Measurements from ENCODE around the gene PPP1R9A. TPM values are rescaled to one million over a fixed set of nuclear protein-coding genes. Genes with fewer than 3 reads are reported as not detected.

The PPP1R9A gene
- total and polyA plus RNA-seq, 4 donors: 2.2 to 59.1 (median 14.6) TPM

DNA sequence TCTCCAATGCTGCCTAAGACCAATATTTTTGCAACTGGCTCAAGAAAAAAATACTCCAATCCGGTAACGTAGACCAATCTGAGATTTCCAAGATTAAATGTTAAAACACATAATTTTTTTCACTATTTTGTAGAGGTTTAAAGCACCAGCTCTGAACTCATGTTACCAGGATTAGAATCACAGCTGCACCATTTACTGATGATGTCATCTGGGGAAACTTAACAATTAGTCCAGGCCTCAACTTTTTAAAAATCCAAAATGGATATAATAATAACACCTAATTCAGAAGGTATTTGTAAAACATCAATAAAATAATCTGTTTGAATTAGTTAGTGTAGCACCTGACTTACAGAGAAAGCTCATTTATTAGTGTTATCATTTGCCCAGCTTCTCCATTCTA, 402.6 kb downstream of the PPP1R9A start:
- ATAC-seq (ENCODE audit: insufficient read depth, low FRiP score) (no peak), DNase-seq (no peak)
- WGBS, 2 donors: 96 to 98% methylated on average over 2 of the region's 2 CpGs
- Histone ChIP-seq H3K27ac (ENCODE audit: low read depth in 1 of 2, low read length in 1 of 2) (no peak overlapping the region), H3K9ac (ENCODE audit: insufficient read depth in 1 of 2, low read length in 2 of 2) (no peak overlapping the region), H3K4me1 (ENCODE audit: control insufficient read depth in 5 of 5, insufficient read depth in 5 of 5, low read length in 5 of 5) (no peaks in the 10 kb centered on the region), H3K27me3 (ENCODE audit: control insufficient read depth in 3 of 3, insufficient read depth in 3 of 3, low read length in 2 of 3) (no peaks in the 10 kb centered on the region), H3K9me3 (ENCODE audit: control insufficient read depth in 4 of 4, insufficient read depth in 3 of 4, low read length in 3 of 4) (no peaks in the 10 kb centered on the region), H3K36me3 (ENCODE audit: control insufficient read depth in 4 of 4, insufficient read depth in 4 of 4, low read length in 4 of 4) (no peaks in the 10 kb centered on the region), H3K4me3 (no peak overlapping the region)
- TF ChIP-seq, protein P1, sequence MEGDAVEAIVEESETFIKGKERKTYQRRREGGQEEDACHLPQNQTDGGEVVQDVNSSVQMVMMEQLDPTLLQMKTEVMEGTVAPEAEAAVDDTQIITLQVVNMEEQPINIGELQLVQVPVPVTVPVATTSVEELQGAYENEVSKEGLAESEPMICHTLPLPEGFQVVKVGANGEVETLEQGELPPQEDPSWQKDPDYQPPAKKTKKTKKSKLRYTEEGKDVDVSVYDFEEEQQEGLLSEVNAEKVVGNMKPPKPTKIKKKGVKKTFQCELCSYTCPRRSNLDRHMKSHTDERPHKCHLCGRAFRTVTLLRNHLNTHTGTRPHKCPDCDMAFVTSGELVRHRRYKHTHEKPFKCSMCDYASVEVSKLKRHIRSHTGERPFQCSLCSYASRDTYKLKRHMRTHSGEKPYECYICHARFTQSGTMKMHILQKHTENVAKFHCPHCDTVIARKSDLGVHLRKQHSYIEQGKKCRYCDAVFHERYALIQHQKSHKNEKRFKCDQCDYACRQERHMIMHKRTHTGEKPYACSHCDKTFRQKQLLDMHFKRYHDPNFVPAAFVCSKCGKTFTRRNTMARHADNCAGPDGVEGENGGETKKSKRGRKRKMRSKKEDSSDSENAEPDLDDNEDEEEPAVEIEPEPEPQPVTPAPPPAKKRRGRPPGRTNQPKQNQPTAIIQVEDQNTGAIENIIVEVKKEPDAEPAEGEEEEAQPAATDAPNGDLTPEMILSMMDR (IDR thresholded peaks at IDR 0.05; ENCODE audit: control extremely low read depth, extremely low read depth): no peak

DNA sequence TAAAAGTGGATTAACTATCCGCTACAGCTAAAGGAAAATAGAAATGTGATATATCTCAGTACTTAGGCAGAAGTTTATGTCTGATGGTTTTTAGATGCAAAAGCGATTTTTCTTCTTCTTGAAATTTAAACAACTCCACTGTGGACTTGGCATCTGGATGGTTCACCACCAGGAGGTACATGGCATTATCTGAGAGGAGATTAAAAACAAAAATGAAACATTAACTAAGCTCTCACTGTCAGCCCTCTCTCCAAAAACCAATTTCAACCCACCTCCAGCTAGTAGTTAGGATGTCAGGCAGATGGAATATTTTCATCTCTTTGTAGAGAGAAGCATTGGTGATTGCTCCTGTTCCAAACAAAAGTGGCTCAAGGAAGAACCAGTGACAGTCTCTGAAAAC, 404.0 kb downstream of the PPP1R9A start:
- H3K27ac ChIP-seq (ENCODE audit: low read depth in 1 of 2, low read length in 1 of 2): no peak overlapping the region
- no peaks in the 10 kb centered on the region for H3K36me3 ChIP-seq (ENCODE audit: control insufficient read depth in 4 of 4, insufficient read depth in 4 of 4, low read length in 4 of 4)
- TF ChIP-seq, protein P1 (IDR thresholded peaks at IDR 0.05; ENCODE audit: control extremely low read depth, extremely low read depth): no peak
- no peaks in the 10 kb centered on the region for H3K4me1 ChIP-seq (ENCODE audit: control insufficient read depth in 5 of 5, insufficient read depth in 5 of 5, low read length in 5 of 5)
- ATAC-seq (ENCODE audit: insufficient read depth, low FRiP score) (no peak), DNase-seq (no peak)
- H3K9me3 ChIP-seq (ENCODE audit: control insufficient read depth in 4 of 4, insufficient read depth in 3 of 4, low read length in 3 of 4): no peaks in the 10 kb centered on the region
- H3K4me3 ChIP-seq: no peak overlapping the region
- no peaks in the 10 kb centered on the region for H3K27me3 ChIP-seq (ENCODE audit: control insufficient read depth in 3 of 3, insufficient read depth in 3 of 3, low read length in 2 of 3)
- 93 to 96% methylated on average over 2 of the region's 2 CpGs for WGBS, 2 donors
- H3K9ac ChIP-seq (ENCODE audit: insufficient read depth in 1 of 2, low read length in 2 of 2): no peak overlapping the region

DNA sequence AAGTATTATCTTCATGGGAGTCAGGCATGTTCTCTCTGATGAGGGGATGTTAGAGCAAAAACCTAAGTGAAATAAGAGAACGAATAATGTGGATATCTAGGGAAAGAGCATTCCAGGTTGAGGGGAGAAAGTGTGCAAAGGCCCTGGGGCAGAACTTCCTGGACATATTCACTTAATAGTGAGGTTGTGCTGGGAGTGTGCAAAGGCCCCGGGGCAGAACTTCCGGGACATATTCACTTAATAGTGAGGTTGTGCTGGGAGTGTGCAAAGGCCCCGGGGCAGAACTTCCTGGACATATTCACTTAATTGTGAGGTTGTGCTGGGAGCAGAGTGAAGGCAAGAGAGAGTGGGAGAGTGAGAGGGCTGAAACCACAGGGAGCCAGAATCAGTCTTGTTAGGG, 405.2 kb downstream of the PPP1R9A start:
- Histone ChIP-seq H3K9me3 (ENCODE audit: control insufficient read depth in 4 of 4, insufficient read depth in 3 of 4, low read length in 3 of 4) (no peaks in the 10 kb centered on the region), H3K4me1 (ENCODE audit: control insufficient read depth in 5 of 5, insufficient read depth in 5 of 5, low read length in 5 of 5) (no peaks in the 10 kb centered on the region), H3K36me3 (ENCODE audit: control insufficient read depth in 4 of 4, insufficient read depth in 4 of 4, low read length in 4 of 4) (no peaks in the 10 kb centered on the region), H3K27ac (ENCODE audit: low read depth in 1 of 2, low read length in 1 of 2) (no peak overlapping the region), H3K9ac (ENCODE audit: insufficient read depth in 1 of 2, low read length in 2 of 2) (no peak overlapping the region), H3K4me3 (no peak overlapping the region), H3K27me3 (ENCODE audit: control insufficient read depth in 3 of 3, insufficient read depth in 3 of 3, low read length in 2 of 3) (no peaks in the 10 kb centered on the region)
- WGBS, 2 donors: 94 to 98% methylated on average over 4 of the region's 4 CpGs
- TF ChIP-seq, protein P1 (IDR thresholded peaks at IDR 0.05; ENCODE audit: control extremely low read depth, extremely low read depth): no peak
- no peak for ATAC-seq (ENCODE audit: insufficient read depth, low FRiP score)
- no peak for DNase-seq

DNA sequence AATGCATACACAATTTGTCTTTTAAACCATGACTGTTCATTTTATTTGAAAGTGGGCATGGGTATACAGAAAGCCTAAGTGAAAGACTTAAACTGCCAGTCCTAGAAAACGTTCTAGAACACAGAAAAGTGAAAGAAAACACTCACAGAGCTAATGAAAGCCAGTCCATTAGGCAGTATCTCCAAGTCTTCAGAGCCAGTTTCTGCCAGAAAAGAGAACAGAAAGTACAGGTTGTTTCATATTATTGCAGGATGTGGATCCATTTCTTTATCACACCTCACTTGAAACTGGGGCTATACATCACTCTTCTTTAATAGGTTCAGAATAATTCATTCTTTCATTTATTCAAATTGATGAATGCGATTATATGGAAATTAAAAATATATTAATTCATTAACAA, 409.2 kb downstream of the PPP1R9A start:
- H3K4me1 ChIP-seq (ENCODE audit: control insufficient read depth in 5 of 5, insufficient read depth in 5 of 5, low read length in 5 of 5): no peaks in the 10 kb centered on the region
- WGBS, 2 donors: 88 to 91% methylated on average over 2 of the region's 2 CpGs
- H3K4me3 ChIP-seq: no peak overlapping the region
- H3K9me3 ChIP-seq (ENCODE audit: control insufficient read depth in 4 of 4, insufficient read depth in 3 of 4, low read length in 3 of 4): no peaks in the 10 kb centered on the region
- H3K9ac ChIP-seq (ENCODE audit: insufficient read depth in 1 of 2, low read length in 2 of 2): no peak overlapping the region
- H3K36me3 ChIP-seq (ENCODE audit: control insufficient read depth in 4 of 4, insufficient read depth in 4 of 4, low read length in 4 of 4): no peaks in the 10 kb centered on the region
- no peak overlapping the region for H3K27ac ChIP-seq (ENCODE audit: low read depth in 1 of 2, low read length in 1 of 2)
- DNase-seq: no peak
- TF ChIP-seq, protein P1 (IDR thresholded peaks at IDR 0.05; ENCODE audit: control extremely low read depth, extremely low read depth): no peak
- no peaks in the 10 kb centered on the region for H3K27me3 ChIP-seq (ENCODE audit: control insufficient read depth in 3 of 3, insufficient read depth in 3 of 3, low read length in 2 of 3)
- no peak for ATAC-seq (ENCODE audit: insufficient read depth, low FRiP score)

Measured in lung (tissue), 12 donors.